ENCODE measurements around the gene ESPN.

The ESPN gene

DNA sequence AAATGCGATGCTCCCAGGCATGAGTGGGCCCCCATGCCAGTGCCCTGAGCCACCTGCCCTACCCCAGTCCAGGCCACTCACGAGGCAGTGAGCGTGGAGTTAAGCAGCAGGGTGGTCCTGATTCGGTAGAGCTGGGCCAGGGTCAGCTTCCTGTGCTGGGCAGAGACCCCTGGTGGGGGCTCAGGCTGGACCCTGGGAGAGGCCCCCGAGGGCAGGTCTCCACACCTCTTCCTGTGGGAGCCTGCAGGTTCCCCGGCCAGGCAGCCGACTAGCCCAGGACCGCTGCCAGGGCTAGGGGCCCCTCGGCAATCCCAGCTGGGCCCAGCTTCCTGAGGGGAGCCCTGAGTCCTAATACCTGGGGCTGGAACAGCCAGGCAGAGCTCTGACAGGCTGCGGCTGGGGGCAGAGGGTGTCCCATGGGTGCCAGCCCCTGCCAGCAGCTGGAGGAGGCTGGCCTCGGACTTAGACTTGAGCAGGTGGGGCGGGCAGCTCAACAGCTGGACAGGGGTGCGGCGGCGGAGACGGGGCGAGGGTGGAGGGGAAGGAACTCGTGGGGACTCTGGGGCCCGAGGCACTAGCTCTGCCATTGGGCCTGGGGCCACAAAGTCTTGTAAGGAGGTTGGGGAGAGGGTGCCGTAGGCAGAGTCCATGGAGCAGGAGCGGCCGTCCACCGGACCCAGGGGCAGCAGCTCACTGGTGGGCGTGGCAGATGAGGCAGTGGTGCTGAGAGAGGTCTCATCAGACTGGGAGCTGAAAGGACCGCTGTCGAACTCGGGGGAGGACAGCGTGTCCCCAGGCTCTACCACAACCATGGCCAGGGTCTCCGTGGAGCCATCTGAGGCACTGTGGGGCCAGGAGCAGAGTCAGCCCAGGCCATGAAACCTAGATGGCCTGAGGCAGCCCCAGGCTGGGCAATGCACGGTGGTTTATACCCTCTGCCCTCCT is 43.4 kb downstream of the ESPN start:
- peaks cover 4% of the 10 kb centered on the region; the same call in 1 of the 2 replicates for H4K20me1 ChIP-seq (ENCODE audit: insufficient read depth, low read length)
- H3K4me2 ChIP-seq (ENCODE audit: insufficient read depth, low read length), result no peak overlapping the region
- H3K9me3 ChIP-seq (ENCODE audit: insufficient read depth, low read length, severe bottlenecking), result no peaks in the 10 kb centered on the region
- H3K4me3 ChIP-seq (ENCODE audit: low read depth in 1 of 2, low read length in 2 of 2), result no peak overlapping the region
- ATAC-seq (ENCODE audit: insufficient read depth, low read depth) (no peak), DNase-seq (no peak)
- H3K9ac ChIP-seq (ENCODE audit: low read depth, low read length), result no peak overlapping the region
- peaks cover 13% of the 10 kb centered on the region for H3K27me3 ChIP-seq (ENCODE audit: insufficient read depth, low read length, poor library complexity)
- TF ChIP-seq, protein P1, sequence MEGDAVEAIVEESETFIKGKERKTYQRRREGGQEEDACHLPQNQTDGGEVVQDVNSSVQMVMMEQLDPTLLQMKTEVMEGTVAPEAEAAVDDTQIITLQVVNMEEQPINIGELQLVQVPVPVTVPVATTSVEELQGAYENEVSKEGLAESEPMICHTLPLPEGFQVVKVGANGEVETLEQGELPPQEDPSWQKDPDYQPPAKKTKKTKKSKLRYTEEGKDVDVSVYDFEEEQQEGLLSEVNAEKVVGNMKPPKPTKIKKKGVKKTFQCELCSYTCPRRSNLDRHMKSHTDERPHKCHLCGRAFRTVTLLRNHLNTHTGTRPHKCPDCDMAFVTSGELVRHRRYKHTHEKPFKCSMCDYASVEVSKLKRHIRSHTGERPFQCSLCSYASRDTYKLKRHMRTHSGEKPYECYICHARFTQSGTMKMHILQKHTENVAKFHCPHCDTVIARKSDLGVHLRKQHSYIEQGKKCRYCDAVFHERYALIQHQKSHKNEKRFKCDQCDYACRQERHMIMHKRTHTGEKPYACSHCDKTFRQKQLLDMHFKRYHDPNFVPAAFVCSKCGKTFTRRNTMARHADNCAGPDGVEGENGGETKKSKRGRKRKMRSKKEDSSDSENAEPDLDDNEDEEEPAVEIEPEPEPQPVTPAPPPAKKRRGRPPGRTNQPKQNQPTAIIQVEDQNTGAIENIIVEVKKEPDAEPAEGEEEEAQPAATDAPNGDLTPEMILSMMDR (IDR thresholded peaks at IDR 0.05; ENCODE audit: borderline replicate concordance, extremely low read depth, low read length, poor library complexity, severe bottlenecking), result no peak
- no peak for TF ChIP-seq EZH2 (IDR thresholded peaks at IDR 0.05; ENCODE audit: borderline replicate concordance, low read depth, low read length, severe bottlenecking)
- H3K36me3 ChIP-seq (ENCODE audit: insufficient read depth, low read length), result no peaks in the 10 kb centered on the region
- no peak overlapping the region for H2AFZ ChIP-seq (ENCODE audit: low read depth, low read length)
- H3K27ac ChIP-seq (ENCODE audit: low read length), result no peak overlapping the region
- no peaks in the 10 kb centered on the region for H3K4me1 ChIP-seq (ENCODE audit: insufficient read depth, low read length)
- H3K79me2 ChIP-seq (ENCODE audit: insufficient read depth, low read length), result no peaks in the 10 kb centered on the region

DNA sequence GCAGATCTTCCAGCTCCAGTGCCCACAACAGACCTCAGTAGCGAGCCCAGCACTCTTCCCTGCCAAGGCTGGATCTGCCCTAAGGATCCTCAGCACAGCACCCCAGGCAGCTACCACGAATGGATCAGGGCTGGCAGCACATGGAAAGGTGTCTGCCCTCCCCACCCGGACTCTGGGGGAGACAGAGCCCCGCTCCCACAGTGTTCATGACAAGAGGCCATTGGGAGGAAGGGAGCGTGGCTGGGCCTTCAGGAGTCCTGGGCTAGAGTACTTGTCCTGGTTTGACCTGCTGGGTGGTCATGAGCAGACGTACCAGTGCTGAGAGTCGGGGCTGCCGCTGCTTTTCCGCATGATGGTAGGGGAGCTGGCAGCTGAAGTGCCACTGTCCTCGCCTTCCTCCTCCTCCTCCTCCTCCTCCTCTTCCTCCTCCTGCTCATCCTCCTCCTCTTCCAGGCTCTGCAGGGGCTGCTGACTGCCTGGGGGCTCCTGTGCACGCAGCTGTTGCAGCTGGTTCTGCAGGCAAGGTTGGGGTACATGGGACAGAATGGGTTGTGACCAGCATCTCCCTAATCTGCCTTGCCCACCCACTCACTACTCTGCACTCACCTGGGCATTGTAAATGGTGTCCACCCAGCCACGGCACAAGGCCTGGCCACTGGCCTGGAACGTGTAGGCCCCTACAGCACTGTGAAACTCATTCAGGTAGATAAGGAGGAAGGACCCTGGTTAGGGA is 44.3 kb downstream of the ESPN start:
- H4K20me1 ChIP-seq (ENCODE audit: insufficient read depth, low read length), result peaks cover 4% of the 10 kb centered on the region; the same call in 1 of the 2 replicates
- DNase-seq, result no peak
- no peak overlapping the region for H3K4me3 ChIP-seq (ENCODE audit: low read depth in 1 of 2, low read length in 2 of 2)
- no peak overlapping the region for H2AFZ ChIP-seq (ENCODE audit: low read depth, low read length)
- H3K4me2 ChIP-seq (ENCODE audit: insufficient read depth, low read length), result no peak overlapping the region
- H3K4me1 ChIP-seq (ENCODE audit: insufficient read depth, low read length), result no peaks in the 10 kb centered on the region
- no peaks in the 10 kb centered on the region for H3K9me3 ChIP-seq (ENCODE audit: insufficient read depth, low read length, severe bottlenecking)
- no peak for TF ChIP-seq EZH2 (IDR thresholded peaks at IDR 0.05; ENCODE audit: borderline replicate concordance, low read depth, low read length, severe bottlenecking)
- TF ChIP-seq, protein P1 (IDR thresholded peaks at IDR 0.05; ENCODE audit: borderline replicate concordance, extremely low read depth, low read length, poor library complexity, severe bottlenecking), result no peak
- H3K9ac ChIP-seq (ENCODE audit: low read depth, low read length), result no peak overlapping the region
- ATAC-seq (ENCODE audit: insufficient read depth, low read depth), result no peak
- no peaks in the 10 kb centered on the region for H3K36me3 ChIP-seq (ENCODE audit: insufficient read depth, low read length)
- H3K79me2 ChIP-seq (ENCODE audit: insufficient read depth, low read length), result no peaks in the 10 kb centered on the region
- peaks cover 13% of the 10 kb centered on the region for H3K27me3 ChIP-seq (ENCODE audit: insufficient read depth, low read length, poor library complexity)
- H3K27ac ChIP-seq (ENCODE audit: low read length), result no peak overlapping the region

DNA sequence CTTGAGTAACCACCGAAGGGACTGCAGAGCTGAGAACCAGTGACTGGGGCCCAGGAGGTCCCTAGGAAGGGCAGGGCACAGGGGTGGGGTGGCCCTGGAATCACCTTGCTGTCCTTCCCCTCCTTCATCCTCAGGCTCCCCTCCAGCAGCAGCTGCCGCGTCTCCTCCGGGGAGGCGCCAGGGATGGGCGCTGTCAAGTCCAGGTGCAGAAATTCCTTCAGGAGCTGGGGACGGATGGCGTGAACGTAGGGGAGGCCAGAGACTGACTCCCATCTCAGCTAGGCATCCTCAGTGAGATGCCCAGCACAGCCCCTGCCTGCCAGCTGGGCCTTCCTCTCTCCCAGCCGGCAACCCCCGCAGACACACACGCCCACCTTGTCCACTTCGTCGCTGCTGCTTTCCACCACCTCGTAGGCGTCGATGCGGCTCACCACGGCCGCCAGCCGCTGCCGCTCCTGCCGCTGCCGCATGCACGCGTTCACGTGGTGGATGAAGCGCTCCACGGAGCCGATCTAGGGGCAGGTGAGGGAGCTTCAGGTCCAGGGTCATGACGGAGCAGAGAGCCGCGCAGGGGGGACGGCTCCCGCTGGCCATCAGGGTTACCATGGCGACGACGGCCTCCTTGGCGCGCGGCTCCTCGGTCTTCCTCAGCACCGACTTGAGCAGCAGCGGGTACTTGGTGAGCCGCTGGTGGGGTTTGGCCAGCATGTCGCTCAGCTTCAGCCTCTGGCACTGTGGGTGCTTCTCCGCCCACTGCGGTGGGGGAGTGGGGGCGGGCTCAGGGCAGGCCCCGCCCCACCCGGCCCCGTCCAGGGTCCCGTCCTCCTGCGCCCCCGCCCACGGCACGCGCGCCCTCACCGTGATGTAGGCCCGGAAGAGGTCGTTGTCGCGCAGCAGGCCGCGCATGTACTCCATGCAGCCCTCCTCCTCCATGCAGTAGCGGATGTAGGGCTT is 45.8 kb downstream of the ESPN start:
- H3K79me2 ChIP-seq (ENCODE audit: insufficient read depth, low read length), result no peaks in the 10 kb centered on the region
- H4K20me1 ChIP-seq (ENCODE audit: insufficient read depth, low read length), result peaks cover 4% of the 10 kb centered on the region
- ATAC-seq (ENCODE audit: insufficient read depth, low read depth), result no peak
- H2AFZ ChIP-seq (ENCODE audit: low read depth, low read length), result no peak overlapping the region
- H3K36me3 ChIP-seq (ENCODE audit: insufficient read depth, low read length), result no peaks in the 10 kb centered on the region
- H3K27ac ChIP-seq (ENCODE audit: low read length), result no peak overlapping the region
- H3K4me3 ChIP-seq (ENCODE audit: low read depth in 1 of 2, low read length in 2 of 2), result no peak overlapping the region
- H3K9me3 ChIP-seq (ENCODE audit: insufficient read depth, low read length, severe bottlenecking), result no peaks in the 10 kb centered on the region
- H3K4me2 ChIP-seq (ENCODE audit: insufficient read depth, low read length), result no peak overlapping the region
- no peak for DNase-seq
- H3K9ac ChIP-seq (ENCODE audit: low read depth, low read length), result no peak overlapping the region
- H3K27me3 ChIP-seq (ENCODE audit: insufficient read depth, low read length, poor library complexity), result peaks cover 11% of the 10 kb centered on the region
- TF ChIP-seq EZH2 (IDR thresholded peaks at IDR 0.05; ENCODE audit: borderline replicate concordance, low read depth, low read length, severe bottlenecking), result no peak
- TF ChIP-seq, protein P1 (IDR thresholded peaks at IDR 0.05; ENCODE audit: borderline replicate concordance, extremely low read depth, low read length, poor library complexity, severe bottlenecking), result no peak
- H3K4me1 ChIP-seq (ENCODE audit: insufficient read depth, low read length), result no peaks in the 10 kb centered on the region
